ENCODE results near the gene OTUB1. TPM values are rescaled to one million over a fixed set of nuclear protein-coding genes. Genes with fewer than 3 reads are reported as not detected.
A peak's percentile ranks its signal among the peaks of the same experiment; 100 is the strongest.

The OTUB1 gene
- total RNA-seq, 3 donors from 2014 or later (not counting 1 experiment from before 2014, with no cell fraction given), result 73.6 to 88.9 (median 82.4) TPM

GRCh38 chr11:63997801-63998337 is 11.6 kb downstream of the OTUB1 start:
- Histone ChIP-seq H3K36me3 (ENCODE audit: control insufficient read depth, insufficient read depth, low read length) (peaks cover 24% of the 10 kb centered on the region), H3K4me1 (ENCODE audit: control insufficient read depth, insufficient read depth, low read length) (peaks cover 19% of the 10 kb centered on the region), H3K4me3 (ENCODE audit: low read length) (no peak overlapping the region), H3K27me3 (ENCODE audit: control insufficient read depth, insufficient read depth, low read length) (peaks cover 4% of the 10 kb centered on the region), H3K9me3 (ENCODE audit: control insufficient read depth, insufficient read depth, low read length) (no peaks in the 10 kb centered on the region), H3K27ac (ENCODE audit: low read length) (no peak overlapping the region)
- H3K4me3 Mint-ChIP-seq, result no peak overlapping the region
- DNase-seq, result no peak
- TF ChIP-seq CTCF (IDR thresholded peaks at IDR 0.05), result no peak
- no peak for ATAC-seq
- H3K9me3 Mint-ChIP-seq, result no peaks in the 10 kb centered on the region
- peaks cover 4 to 31% of the 10 kb centered on the region in 2 donors for H3K4me1 Mint-ChIP-seq
- peak overlapping the region in 1 of 2 donors; percentile 54 for H3K27ac Mint-ChIP-seq
- WGBS (ENCODE audit: insufficient coverage), result 89% methylated on average over 9 of the region's 11 CpGs
- intact Hi-C loops (cut with micrococcal nuclease), result no loop called here
- peaks cover 0 to 11% of the 10 kb centered on the region in 2 donors for H3K27me3 Mint-ChIP-seq (ENCODE audit: low read depth in 2 of 2)
- H3K36me3 Mint-ChIP-seq, result no peaks in the 10 kb centered on the region

DNA sequence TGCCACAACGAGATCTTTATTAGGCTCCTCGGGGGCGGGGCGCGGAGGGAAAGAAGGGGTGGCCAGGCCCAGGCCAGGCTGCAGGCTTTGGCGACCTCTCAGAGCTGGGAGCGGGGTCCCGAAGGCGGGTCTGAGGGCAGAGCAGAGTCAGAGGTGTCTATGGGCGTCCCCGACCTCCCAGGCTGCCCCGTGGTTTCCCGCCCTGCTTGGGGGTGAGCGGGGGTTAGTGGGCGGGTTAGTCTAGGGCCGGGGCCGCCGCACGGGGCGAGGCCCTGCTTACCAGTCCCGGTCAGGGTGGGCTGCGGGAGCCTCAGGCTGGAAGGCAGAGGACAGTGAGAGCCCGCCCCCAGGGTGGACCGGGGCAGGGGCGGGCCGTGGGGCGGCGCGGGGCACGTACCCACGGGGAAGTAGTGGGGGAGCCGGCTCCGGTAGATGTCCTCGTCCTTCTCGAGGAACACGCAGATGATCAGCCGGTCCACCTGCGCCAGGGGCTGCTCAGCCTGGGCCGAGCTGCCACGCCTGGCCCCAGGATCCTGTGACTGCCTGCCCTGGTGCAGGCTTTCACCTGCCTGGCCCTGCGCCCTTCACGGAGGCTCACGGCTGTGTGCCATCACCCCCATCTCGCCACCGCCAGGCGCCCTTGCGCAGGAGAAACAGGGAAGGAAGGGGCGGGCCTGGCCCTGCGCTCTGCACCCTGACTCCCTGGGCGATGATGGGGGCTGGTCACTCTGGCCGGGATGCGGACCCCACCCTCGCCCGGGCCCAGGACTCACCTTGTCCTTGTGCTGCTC is 12.5 kb downstream of the OTUB1 start:
- Mint-ChIP-seq H3K9me3 (no peaks in the 10 kb centered on the region), H3K4me3 (no peak overlapping the region), H3K27me3 (ENCODE audit: low read depth in 2 of 2) (peaks cover 2 to 15% of the 10 kb centered on the region in 2 donors), H3K27ac (no peak overlapping the region), H3K36me3 (no peaks in the 10 kb centered on the region), H3K4me1 (peaks cover 0 to 23% of the 10 kb centered on the region in 2 donors)
- DNase-seq, result peak in 1 of 2 donors; percentile 26
- Histone ChIP-seq H3K36me3 (ENCODE audit: control insufficient read depth, insufficient read depth, low read length) (peaks cover 21% of the 10 kb centered on the region), H3K27ac (ENCODE audit: low read length) (no peak overlapping the region), H3K4me1 (ENCODE audit: control insufficient read depth, insufficient read depth, low read length) (peaks cover 19% of the 10 kb centered on the region), H3K4me3 (ENCODE audit: low read length) (peak overlapping the region; percentile 8), H3K9me3 (ENCODE audit: control insufficient read depth, insufficient read depth, low read length) (no peaks in the 10 kb centered on the region), H3K27me3 (ENCODE audit: control insufficient read depth, insufficient read depth, low read length) (peaks cover 4% of the 10 kb centered on the region)
- peak in 1 of 3 donors; percentile 5 for ATAC-seq
- WGBS (ENCODE audit: insufficient coverage), result 64% methylated on average over 54 of the region's 54 CpGs
- intact Hi-C loops (cut with micrococcal nuclease), result no loop called here
- TF ChIP-seq CTCF (IDR thresholded peaks at IDR 0.05), result no peak

GRCh38 chr11:63999349-64000025 is 13.2 kb downstream of the OTUB1 start:
- Mint-ChIP-seq H3K27ac (no peak overlapping the region), H3K36me3 (no peaks in the 10 kb centered on the region), H3K4me1 (peaks cover 0 to 19% of the 10 kb centered on the region in 2 donors), H3K9me3 (no peaks in the 10 kb centered on the region), H3K27me3 (ENCODE audit: low read depth in 2 of 2) (peaks cover 6 to 19% of the 10 kb centered on the region in 2 donors), H3K4me3 (peak overlapping the region; percentile 25)
- no peak overlapping the region for H3K27ac ChIP-seq (ENCODE audit: low read length)
- H3K4me3 ChIP-seq (ENCODE audit: low read length), result peak overlapping the region; percentile 12
- H3K4me1 ChIP-seq (ENCODE audit: control insufficient read depth, insufficient read depth, low read length), result peaks cover 19% of the 10 kb centered on the region
- peaks cover 4% of the 10 kb centered on the region for H3K27me3 ChIP-seq (ENCODE audit: control insufficient read depth, insufficient read depth, low read length)
- ATAC-seq (peak; percentile 53 to 61 (median 57)), DNase-seq (peak; percentile 41 to 77)
- 9% methylated on average over 55 of the region's 59 CpGs for WGBS (ENCODE audit: insufficient coverage)
- TF ChIP-seq CTCF (IDR thresholded peaks at IDR 0.05), result no peak
- peaks cover 21% of the 10 kb centered on the region for H3K36me3 ChIP-seq (ENCODE audit: control insufficient read depth, insufficient read depth, low read length)
- intact Hi-C loops (cut with micrococcal nuclease), result loop anchor here (2.0 kb wide), 1 partner anchor 149 kb away; no protein-coding TSS in a partner anchor
- no peaks in the 10 kb centered on the region for H3K9me3 ChIP-seq (ENCODE audit: control insufficient read depth, insufficient read depth, low read length)

Measured in natural killer cell (primary cell).